Middle frontal gyrus (tissue), 1 donor: ENCODE measurements around the gene TBC1D3L.
"Not testable (repeated sequence)": the region's sequence is repeated elsewhere in the genome, so short reads cannot be mapped to it uniquely, and the experiment has no call there.

Experiments used
- DNase-seq: peaks from one replicate; pipeline ENCODE4 v3.0.0-alpha.2; 2015; ENCODE audit warnings: low spot score; ENCODE audit errors: extremely low spot score

The TBC1D3L gene

GRCh38 chr17:37988960-37989359, at the start of gene TBC1D3L:
TBC1D3L (minus strand) TSS chr17:37989060; CDS start chr17:37987520, 1,540 bp downstream.
- DNase-seq: not testable (repeated sequence)

- not testable (repeated sequence) for DNase-seq
These were observed 14.8 kb upstream of the TBC1D3L start, which contains the start of gene TBC1D3D for GRCh38 chr17:38003676-38004075. TBC1D3D (plus strand) TSS chr17:38003976; CDS start chr17:38005561, 1,585 bp downstream.
